NCI-H2227 (cell line): ENCODE measurements around the gene THSD8.

Source experiments
- DNase-seq: peaks from one replicate; lab custom pipeline; 2025; ENCODE audit not compliant: unreplicated experiment; lab: John Stamatoyannopoulos, UW

The THSD8 gene

GRCh38 chr19:12779162-12779993, 22.5 kb upstream of the THSD8 start:
- DNase-seq, result peak; percentile 39

DNA sequence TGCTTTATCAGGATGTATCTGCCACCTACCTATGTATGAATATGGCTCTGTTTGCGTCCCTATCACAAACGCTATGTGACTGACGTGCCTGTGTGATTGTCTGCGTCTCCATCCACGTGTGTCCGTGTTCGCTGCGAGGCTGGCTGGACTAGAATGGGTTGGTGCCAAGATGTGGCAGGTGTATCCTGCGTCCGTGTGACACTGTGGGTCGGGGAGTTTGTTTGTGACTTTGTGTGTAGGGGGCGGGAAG, 19.8 kb upstream of the THSD8 start:
- no peak for DNase-seq

DNA sequence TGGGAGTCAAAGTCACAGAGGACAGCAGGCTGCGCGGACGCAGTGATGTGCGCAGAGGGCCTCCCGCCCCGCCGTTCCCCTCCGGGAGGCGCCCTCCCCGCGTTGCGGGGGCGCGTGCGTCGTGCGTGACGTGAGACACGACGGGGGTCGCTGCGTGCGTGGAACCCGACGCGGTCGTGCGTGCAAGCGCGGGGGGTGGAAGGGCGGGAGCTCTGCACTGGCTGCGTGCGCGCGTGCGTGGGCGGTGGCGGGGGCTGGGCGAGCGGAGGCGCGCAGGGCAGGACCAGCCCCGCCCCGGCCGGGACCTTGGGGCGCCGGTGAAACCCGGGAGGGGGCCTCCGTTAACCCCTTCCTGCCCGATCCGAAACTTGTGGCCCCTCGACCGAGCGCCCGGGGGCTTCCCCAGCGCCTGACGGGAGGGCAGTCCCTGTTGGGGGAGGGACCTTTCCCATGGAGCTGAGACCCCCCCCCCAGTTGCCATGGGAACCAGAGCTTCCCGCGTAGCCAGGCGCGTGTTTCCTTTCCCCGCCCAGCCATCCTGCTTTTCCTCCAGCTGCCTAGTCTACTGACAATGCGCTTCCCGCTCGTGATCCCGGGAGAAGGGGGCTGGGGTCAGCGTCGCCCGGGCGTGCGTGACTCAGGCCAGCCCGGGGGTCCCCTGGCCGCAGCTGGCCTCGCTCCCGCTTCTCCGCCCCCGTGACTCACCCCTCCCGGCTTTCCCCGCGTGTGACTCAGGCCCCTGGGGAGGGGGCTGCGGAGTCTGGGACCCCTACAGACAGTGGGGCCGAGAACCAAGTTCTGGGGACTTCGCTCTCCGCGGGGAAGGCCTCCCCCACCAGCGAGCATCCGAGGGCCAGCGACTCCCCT, 19.2 kb upstream of the THSD8 start:
- peak; percentile 76 for DNase-seq

GRCh38 chr19:12783291-12783848, 18.5 kb upstream of the THSD8 start:
- DNase-seq, result peak; percentile 39

DNA sequence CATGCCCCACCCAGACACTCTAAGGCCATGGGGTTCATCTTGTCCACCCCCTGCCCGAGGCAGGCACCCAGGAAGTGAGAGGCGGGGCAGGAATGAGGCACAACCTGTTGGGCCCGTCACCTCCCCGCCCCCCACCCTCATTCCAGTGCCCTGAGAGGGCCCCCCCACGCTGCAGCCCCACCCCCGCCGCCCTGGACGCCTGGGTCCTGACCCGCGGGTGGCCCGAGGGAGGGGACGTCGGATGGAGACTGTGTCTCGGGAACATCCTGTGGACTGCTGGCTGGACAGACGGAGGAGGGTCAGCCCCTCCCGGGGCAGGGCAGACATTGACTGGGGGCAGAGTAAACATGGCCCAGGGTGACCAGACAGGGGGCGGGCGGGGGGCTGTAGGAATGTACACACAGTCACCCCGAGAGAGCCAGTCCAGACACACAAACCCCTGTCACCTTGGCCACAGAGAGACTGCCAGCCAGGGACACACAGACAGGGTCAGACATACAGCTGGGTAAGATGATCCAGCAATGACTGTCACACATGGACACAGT, 17.9 kb upstream of the THSD8 start:
- DNase-seq, result no peak

GRCh38 chr19:12784394-12784870, 17.4 kb upstream of the THSD8 start:
- no peak for DNase-seq

GRCh38 chr19:12784871-12785430, 16.9 kb upstream of the THSD8 start:
- no peak for DNase-seq

GRCh38 chr19:12785431-12786031, 16.3 kb upstream of the THSD8 start:
- no peak for DNase-seq

GRCh38 chr19:12786141-12786870, 15.6 kb upstream of the THSD8 start:
- DNase-seq, result no peak

DNA sequence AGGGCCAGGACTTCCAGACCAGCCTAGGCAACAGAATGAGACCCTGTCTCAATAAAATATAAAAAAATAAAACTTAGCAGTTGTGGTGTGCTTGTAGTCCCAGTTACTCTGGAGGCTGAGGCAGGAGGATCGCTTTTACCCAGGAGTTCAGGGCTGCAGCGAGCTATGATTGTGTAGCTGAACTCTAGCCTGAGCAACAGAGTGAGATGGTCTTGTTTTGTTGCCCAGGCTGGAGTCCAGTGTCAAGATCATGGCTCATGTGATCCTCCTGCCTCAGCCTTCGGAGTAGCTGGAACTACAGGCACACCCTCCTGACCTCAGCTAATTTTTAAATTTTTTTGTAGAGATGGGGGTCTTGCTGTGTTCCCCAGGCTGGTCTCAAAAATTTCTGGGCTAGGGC, 14.9 kb upstream of the THSD8 start:
- DNase-seq, result no peak

- DNase-seq, result no peak
These were observed 14.4 kb upstream of the THSD8 start for GRCh38 chr19:12787458-12787857.

DNA sequence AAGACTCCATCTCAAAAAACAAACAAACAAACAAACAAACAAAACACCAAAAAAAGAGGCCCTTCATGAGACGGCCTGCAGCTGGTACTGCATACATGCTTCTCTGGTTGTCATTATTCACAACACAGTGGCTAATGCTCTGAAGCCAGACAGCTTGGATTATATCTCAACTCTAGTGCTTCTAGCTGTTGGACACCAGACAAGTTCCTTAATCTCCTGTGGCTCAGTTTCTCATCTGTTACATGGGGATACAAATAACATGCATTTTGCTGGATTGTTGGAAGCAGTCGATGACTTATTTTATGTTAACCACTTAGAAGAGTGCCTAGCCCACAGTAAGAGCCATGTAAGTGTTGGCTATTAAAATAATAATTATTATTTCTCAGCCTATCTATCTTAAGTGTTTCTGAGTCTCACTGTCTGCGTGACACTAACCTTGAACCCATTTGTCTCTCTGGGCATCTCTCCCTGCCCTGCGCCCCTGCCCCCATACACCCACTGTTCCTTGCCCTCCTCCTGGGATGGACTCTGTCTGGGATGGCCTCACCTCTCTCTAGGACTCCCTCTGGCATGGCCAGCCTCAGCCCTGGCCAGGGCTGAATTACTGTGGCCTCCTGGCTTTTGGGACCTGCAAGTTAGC, 13.7 kb upstream of the THSD8 start:
- no peak for DNase-seq

- peak; percentile 43 for DNase-seq
These were observed 13.2 kb upstream of the THSD8 start for GRCh38 chr19:12788682-12789097.

GRCh38 chr19:12789098-12789903, 12.6 kb upstream of the THSD8 start:
- DNase-seq, result peak; percentile 47

GRCh38 chr19:12789904-12790619, 11.8 kb upstream of the THSD8 start:
- DNase-seq, result peak; percentile 96

DNA sequence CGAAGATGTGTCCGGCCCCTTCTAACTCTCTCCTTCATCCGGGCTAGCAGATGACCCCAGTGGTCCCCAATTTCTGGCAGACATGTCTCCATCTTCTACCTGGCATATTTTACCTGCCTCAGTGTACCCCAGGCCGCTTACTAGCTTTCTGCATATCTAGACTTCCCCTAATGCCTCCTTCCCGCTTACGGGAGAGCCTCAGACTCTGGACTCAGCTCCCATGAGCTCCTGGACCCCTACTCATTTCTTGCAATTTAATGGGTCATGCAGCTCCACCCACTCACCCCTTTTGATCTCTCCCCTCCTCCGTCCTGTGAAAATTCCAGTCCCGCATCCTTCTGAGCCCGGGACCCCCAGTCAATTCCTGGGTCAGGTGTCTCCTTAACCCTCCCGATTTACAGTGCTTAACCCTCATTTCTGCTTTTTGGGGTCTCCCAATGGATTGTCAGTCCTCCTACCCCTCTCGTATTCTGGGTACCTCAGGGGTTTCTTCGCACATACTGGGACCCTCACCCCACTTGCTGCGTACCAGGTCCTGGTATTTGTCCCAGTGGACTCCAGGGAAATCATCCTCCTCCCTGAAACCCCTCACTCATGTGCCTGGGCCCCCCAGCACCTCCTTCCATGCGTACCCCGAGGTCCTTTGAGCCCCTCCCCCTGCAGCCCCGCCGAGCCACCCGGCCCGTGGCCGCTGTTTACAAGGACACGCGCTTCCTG, 11.1 kb upstream of the THSD8 start:
- DNase-seq, result no peak

- DNase-seq, result peak; percentile 95
These were observed 10.4 kb upstream of the THSD8 start, which contains the start of gene JUNB for GRCh38 chr19:12791345-12792050. Gene JUNB (plus strand): TSS chr19:12791486. CDS start chr19:12791772, 286 bp downstream.
